Neural progenitor cell (in vitro differentiated cells): ENCODE data around the gene TPD52L1.

ENCODE experiments used
- CTCF ChIP-seq: fragments of 200-600 bp; sonication (generic); IDR thresholded peaks from 2 replicates; pipeline ENCODE4 v1.5.1; 2017; ENCODE audit warnings: antibody characterized with exemption, mild to moderate bottlenecking
- EZH2 ChIP-seq: fragments of 200-600 bp; sonication (generic); IDR thresholded peaks from 2 replicates; pipeline ENCODE4 v1.6.1; 2017; ENCODE audit warnings: antibody characterized with exemption, mild to moderate bottlenecking, moderate library complexity

GRCh38 chr6:125248136-125248535 is 94.6 kb downstream of the TPD52L1 start:
- TF ChIP-seq CTCF = no peak
- no peak for TF ChIP-seq EZH2
